ENCODE data around the gene GASK1A. TPM values are rescaled to one million over a fixed set of nuclear protein-coding genes. Genes with fewer than 3 reads are reported as not detected.

The GASK1A gene
- total and polyA plus RNA-seq, 2 experiments from 2014 or later, result 2.6 to 11.1 TPM

DNA sequence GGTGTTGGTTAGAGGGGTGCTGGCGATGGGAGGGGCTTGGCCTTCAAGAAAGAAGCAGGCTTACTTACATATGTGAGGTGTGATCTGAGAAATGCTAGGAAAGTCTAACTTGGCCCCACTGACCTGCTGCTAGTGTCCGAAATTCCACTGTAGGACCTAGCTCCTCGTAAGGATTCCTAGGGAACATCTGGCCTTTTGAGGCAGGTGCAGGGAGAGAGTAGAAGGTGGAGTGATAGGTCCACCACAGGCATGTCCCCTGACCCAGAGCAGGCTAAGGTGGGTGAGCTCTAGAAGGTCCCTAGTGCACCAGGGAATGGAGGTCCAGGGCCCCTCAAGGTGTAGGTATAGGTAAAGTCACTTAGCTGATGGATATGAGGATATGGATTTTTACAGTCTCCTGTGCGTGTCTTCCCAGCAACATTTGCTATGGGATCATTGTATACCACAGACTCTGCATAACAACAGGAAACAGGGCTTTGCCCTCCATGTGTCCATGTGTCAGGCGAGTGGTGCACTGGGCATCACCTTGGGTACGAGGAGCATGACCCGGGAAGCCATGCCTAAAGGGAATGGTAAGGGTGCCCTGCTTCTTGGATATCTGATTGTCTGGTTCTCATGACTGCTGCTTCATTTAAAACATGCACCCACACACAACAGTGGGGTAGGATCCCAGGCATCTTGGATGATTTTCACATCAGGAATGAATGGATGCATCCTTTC is 94.2 kb downstream of the GASK1A start (continued):
- TF ChIP-seq, protein P1, sequence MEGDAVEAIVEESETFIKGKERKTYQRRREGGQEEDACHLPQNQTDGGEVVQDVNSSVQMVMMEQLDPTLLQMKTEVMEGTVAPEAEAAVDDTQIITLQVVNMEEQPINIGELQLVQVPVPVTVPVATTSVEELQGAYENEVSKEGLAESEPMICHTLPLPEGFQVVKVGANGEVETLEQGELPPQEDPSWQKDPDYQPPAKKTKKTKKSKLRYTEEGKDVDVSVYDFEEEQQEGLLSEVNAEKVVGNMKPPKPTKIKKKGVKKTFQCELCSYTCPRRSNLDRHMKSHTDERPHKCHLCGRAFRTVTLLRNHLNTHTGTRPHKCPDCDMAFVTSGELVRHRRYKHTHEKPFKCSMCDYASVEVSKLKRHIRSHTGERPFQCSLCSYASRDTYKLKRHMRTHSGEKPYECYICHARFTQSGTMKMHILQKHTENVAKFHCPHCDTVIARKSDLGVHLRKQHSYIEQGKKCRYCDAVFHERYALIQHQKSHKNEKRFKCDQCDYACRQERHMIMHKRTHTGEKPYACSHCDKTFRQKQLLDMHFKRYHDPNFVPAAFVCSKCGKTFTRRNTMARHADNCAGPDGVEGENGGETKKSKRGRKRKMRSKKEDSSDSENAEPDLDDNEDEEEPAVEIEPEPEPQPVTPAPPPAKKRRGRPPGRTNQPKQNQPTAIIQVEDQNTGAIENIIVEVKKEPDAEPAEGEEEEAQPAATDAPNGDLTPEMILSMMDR (conservative IDR thresholded peaks at IDR 0.05; ENCODE audit: low read depth in 2 of 2), result no peak
- TF ChIP-seq JUNB (IDR thresholded peaks at IDR 0.05; ENCODE audit: unreplicated experiment) (no peak), STAT1 (IDR thresholded peaks at IDR 0.05; ENCODE audit: unreplicated experiment) (no peak), ZNF331 (CRISPR knock-in tag; IDR thresholded peaks at IDR 0.05; ENCODE audit: low read depth) (no peak), NANOG (IDR thresholded peaks at IDR 0.05; ENCODE audit: borderline replicate concordance) (no peak)

DNA sequence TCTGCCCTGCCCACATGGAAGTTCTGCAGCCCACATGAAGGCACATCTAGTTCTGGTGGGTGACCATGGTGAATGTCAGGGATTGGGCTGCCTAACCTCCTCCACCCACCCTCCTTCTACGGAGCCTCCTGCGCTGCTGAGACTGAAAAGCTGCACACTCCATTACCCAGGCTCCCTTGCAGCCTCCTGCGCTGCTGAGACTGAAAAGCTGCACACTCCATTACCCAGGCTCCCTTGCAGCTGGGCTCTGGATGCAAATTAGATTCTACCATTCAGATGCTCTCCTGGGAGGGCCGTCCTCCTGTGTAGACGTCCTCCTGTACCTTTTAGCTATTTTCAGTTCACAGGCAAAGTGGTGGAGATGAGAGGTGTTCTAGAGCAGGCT is 94.7 kb downstream of the GASK1A start:
- H3K4me1 ChIP-seq (ENCODE audit: insufficient read depth), result no peaks in the 10 kb centered on the region
- TF ChIP-seq JUNB (IDR thresholded peaks at IDR 0.05; ENCODE audit: unreplicated experiment) (no peak), ZNF331 (CRISPR knock-in tag; IDR thresholded peaks at IDR 0.05; ENCODE audit: low read depth) (no peak), ZNF114 (CRISPR knock-in tag; IDR thresholded peaks at IDR 0.05) (no peak), EZH2phosphoT487 (IDR thresholded peaks at IDR 0.05; ENCODE audit: unreplicated experiment) (no peak), STAT1 (IDR thresholded peaks at IDR 0.05; ENCODE audit: unreplicated experiment) (no peak), CREB1 (CRISPR knock-in tag; IDR thresholded peaks at IDR 0.05; ENCODE audit: low read depth) (no peak), POLR2AphosphoS5 (IDR thresholded peaks at IDR 0.05; ENCODE audit: low read depth) (no peak), EZH2 (IDR thresholded peaks at IDR 0.05; ENCODE audit: low read depth, unreplicated experiment) (no peak)
- TF ChIP-seq, protein P2, sequence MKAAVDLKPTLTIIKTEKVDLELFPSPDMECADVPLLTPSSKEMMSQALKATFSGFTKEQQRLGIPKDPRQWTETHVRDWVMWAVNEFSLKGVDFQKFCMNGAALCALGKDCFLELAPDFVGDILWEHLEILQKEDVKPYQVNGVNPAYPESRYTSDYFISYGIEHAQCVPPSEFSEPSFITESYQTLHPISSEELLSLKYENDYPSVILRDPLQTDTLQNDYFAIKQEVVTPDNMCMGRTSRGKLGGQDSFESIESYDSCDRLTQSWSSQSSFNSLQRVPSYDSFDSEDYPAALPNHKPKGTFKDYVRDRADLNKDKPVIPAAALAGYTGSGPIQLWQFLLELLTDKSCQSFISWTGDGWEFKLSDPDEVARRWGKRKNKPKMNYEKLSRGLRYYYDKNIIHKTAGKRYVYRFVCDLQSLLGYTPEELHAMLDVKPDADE (IDR thresholded peaks at IDR 0.05), result no peak
- TF ChIP-seq, protein P3, sequence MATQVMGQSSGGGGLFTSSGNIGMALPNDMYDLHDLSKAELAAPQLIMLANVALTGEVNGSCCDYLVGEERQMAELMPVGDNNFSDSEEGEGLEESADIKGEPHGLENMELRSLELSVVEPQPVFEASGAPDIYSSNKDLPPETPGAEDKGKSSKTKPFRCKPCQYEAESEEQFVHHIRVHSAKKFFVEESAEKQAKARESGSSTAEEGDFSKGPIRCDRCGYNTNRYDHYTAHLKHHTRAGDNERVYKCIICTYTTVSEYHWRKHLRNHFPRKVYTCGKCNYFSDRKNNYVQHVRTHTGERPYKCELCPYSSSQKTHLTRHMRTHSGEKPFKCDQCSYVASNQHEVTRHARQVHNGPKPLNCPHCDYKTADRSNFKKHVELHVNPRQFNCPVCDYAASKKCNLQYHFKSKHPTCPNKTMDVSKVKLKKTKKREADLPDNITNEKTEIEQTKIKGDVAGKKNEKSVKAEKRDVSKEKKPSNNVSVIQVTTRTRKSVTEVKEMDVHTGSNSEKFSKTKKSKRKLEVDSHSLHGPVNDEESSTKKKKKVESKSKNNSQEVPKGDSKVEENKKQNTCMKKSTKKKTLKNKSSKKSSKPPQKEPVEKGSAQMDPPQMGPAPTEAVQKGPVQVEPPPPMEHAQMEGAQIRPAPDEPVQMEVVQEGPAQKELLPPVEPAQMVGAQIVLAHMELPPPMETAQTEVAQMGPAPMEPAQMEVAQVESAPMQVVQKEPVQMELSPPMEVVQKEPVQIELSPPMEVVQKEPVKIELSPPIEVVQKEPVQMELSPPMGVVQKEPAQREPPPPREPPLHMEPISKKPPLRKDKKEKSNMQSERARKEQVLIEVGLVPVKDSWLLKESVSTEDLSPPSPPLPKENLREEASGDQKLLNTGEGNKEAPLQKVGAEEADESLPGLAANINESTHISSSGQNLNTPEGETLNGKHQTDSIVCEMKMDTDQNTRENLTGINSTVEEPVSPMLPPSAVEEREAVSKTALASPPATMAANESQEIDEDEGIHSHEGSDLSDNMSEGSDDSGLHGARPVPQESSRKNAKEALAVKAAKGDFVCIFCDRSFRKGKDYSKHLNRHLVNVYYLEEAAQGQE (IDR thresholded peaks at IDR 0.05; ENCODE audit: unreplicated experiment), result no peak
- TF ChIP-seq, protein P1 (conservative IDR thresholded peaks at IDR 0.05; ENCODE audit: low read depth in 2 of 2), result no peak

More for the DNA sequence above, 94.7 kb downstream of the GASK1A start:
- no peak overlapping the region for H3K4me2 ChIP-seq
- H3F3A ChIP-seq (replicated peaks; ENCODE audit: low read depth), result no peaks in the 10 kb centered on the region
- H3K27me3 ChIP-seq (ENCODE audit: insufficient read depth), result no peaks in the 10 kb centered on the region
- no peaks in the 10 kb centered on the region for H3K79me2 ChIP-seq (replicated peaks; ENCODE audit: insufficient read depth)
- Mint-ChIP-seq H3K4me3 (no peak overlapping the region), H3K36me3 (ENCODE audit: low read depth) (peaks cover 6% of the 10 kb centered on the region), H3K27me3 (ENCODE audit: insufficient read depth, low read depth, poor library complexity) (peaks cover 4% of the 10 kb centered on the region), H3K4me1 (no peaks in the 10 kb centered on the region), H3K27ac (no peak overlapping the region), H3K9me3 (peaks cover 5% of the 10 kb centered on the region; the same call in 2 of the 3 replicates)
- no peak for DNase-seq (ENCODE audit: low spot score)
- H3K36me3 ChIP-seq (ENCODE audit: insufficient read depth), result no peaks in the 10 kb centered on the region
- no peak overlapping the region for H3K4me3 ChIP-seq
- ATAC-seq, result no peak
- peaks cover 6% of the 10 kb centered on the region; the same call in 1 of the 2 replicates for H3K9me2 ChIP-seq (ENCODE audit: insufficient read depth)
- no peaks in the 10 kb centered on the region for H4K20me1 ChIP-seq (replicated peaks; ENCODE audit: insufficient read depth)
- H2AFZ ChIP-seq, result no peak overlapping the region
- no peak overlapping the region for H3K27ac ChIP-seq (ENCODE audit: low read depth)

Measured in GM23338 (cell line).